Measurements from ENCODE around the gene KCNN3.

KCNN3 gene

GRCh38 chr1:154821083-154821482 is 49.0 kb downstream of the KCNN3 start:
- in situ Hi-C loops (cut with HindIII; ENCODE audit: low sequenced_read_pairs) = loop anchor here (10.0 kb wide), 1 partner anchor 56 kb away; no protein-coding TSS in a partner anchor

GRCh38 chr1:154820646-154821045 is 49.4 kb downstream of the KCNN3 start:
- in situ Hi-C loops (cut with HindIII; ENCODE audit: low sequenced_read_pairs) = loop anchor here (10.0 kb wide), 1 partner anchor 56 kb away; no protein-coding TSS in a partner anchor

DNA sequence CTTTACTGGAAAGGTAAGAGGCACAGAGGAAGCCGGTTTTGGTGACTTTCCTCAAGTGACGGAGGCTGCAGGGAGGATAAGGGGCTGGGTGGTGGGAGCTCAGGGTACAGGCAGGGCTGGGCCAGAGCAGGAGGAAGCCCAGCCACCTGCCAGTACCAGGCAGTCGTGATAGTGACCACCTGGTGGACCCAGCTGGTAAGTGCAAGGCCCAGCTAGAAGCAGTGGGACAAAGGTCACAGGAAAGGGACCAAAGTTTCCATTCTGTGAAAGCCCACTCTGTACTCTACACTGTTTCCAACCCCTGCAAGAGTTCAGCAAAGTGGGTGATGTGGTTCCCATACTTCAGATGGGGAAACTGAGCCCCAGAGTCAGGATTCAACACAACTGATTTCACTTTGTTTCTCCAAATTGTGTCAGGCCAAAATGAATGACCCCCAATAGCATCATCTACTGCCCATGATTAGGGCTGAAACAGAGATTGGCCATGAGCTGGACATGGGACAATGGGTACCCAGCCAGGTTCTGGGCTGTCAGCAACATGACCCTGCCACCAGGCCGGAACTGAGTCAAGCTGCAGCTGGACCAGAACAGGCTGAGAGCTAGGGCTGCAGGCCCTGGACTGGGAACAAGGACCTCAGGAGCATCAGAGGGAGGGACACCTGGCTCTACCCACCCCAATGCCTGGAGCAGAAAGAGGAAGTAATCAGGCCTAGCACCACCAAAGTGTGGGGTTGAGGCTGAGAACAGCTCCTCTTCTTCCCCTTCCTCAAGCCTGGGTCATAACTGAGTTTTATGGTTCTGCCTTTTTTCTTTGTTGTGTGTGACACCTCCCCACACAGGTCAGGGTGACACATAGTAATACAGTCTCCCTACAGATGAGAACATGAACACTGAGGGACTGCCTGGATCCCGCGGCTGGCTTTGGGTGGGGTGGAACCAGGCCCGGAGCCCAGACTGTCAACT is 50.2 kb downstream of the KCNN3 start:
- in situ Hi-C loops (cut with HindIII; ENCODE audit: low sequenced_read_pairs) = loop anchor here (10.0 kb wide), 1 partner anchor 55 kb away; no protein-coding TSS in a partner anchor

DNA sequence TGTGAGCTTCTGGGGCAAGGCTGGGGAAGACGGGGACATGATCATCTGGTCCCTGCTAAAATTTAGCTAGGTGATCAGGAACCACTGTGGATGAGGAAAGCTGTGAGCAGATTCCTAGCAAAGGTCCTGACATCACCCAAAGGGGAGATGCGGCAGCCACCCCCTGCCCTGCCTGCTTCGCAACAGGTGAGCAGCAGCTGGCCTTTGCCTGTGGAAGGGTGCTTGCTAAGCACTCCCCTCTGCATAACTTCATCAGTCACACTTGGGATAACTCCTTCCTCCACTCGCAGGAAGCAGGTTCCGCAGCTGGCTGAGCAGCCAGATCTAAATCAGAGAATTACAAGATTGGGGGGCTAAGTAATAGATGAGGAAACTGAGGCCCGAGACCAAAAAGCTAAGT is 51.2 kb downstream of the KCNN3 start:
- in situ Hi-C loops (cut with HindIII; ENCODE audit: low sequenced_read_pairs) = no loop called here

DNA sequence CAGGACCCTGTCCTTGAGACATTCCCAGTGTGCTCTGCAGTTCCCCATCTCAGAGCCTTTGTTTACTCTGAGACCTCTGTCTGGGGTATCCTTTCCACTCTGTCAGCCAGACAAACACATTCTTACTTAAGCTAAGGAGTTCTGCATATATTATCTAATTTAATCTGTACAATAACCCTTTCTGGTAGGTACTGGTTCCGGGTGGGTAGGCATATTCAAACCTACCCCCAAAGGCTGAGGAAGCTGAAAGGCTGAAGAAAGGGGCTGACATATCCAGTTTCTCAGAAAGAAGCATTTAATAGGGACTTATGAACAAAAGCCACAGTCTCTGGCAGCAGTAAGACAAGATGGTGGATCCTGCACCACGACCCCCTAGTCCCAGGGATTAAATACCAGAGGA is 53.1 kb downstream of the KCNN3 start:
- in situ Hi-C loops (cut with HindIII; ENCODE audit: low sequenced_read_pairs) = no loop called here

DNA sequence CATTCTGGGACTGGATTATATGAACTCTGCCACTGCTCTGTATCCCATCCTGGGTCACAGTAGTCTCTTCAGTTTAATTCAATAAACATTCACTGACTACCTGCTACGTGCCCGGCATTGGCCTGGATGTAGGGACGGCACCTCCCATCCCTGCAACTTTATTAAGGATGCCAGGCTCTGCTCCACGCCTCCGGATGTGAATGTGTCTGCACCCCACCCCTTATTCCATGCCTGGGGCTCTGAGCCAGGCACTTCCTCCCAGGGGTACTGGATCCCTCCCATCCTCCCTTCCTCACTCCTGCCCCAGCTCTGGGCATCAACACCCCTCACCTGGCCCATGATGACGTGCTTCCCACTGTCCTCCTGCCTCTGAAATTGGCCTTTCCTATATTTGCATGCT is 53.7 kb downstream of the KCNN3 start:
- in situ Hi-C loops (cut with HindIII; ENCODE audit: low sequenced_read_pairs) = no loop called here

- in situ Hi-C loops (cut with HindIII; ENCODE audit: low sequenced_read_pairs) = no loop called here
Observed at GRCh38 chr1:154813846-154814505, 56.1 kb downstream of the KCNN3 start.

GRCh38 chr1:154813300-154813816 is 56.7 kb downstream of the KCNN3 start:
- in situ Hi-C loops (cut with HindIII; ENCODE audit: low sequenced_read_pairs) = no loop called here

GRCh38 chr1:154812877-154813276 is 57.2 kb downstream of the KCNN3 start:
- in situ Hi-C loops (cut with HindIII; ENCODE audit: low sequenced_read_pairs) = no loop called here

GRCh38 chr1:154810571-154810970 is 59.5 kb downstream of the KCNN3 start:
- in situ Hi-C loops (cut with HindIII; ENCODE audit: low sequenced_read_pairs) = no loop called here

DNA sequence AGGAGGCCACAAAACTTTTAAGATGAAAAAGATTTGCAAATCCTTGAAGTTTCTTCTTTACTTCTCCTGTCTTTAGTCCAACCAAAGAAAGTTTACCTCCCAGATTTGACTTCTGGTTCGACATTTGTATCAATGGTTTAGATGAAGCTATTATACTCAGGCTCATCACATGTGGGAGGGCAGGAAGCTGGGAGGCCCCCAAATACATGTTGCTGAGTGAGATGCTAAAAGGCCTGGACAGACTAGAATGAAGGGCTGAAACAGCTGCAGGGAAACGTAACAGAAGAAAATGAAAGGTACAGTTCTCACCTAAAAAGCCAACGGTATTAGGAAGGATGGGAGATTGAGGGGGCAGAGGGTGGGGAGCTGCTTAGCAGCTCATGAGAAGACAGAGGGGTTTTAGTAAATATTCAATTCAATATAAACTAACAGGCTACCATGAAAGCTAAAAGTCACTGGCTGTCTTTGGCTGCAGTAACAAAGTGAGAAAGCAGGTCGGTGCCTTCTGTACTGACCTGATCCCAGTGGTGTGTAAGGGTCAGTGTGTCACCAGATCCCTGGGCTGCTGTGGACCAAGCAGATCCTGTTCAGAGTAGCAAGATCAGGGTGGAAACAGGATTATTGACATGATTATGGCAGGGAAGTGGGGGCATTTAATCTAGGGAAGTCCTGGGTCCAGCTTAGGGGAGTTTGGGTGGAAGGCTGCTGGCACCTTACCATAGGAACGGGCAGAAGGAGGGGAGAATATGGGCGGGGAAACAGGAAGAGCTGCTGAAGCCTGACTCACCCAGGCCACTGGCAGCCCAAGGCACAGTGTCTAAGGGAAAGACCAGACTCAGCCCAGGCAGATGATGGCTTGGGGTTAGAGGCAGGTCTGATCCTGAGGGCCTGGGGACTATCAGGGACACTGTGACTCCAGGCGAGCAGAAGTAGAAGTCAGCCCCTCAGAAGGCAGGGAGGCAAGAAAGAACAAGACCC is 60.4 kb downstream of the KCNN3 start:
- in situ Hi-C loops (cut with HindIII; ENCODE audit: low sequenced_read_pairs) = no loop called here

DNA sequence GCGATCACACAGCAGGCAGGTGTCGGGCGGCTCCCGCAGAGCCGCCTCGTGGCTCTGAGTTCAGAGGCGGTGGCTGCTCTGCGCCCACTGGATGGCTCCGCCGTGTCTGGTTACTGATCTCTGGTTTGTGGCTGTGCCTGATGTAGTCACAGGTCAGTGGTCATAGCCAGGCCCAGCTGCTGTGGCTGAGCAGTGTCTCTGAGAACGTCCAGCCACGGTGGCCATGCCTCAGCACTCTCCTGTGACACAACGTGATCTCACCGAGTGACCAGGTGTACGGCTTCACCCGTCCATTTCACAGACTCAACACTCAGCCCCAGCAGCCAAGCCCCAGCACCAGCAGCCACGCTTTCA is 61.2 kb downstream of the KCNN3 start:
- in situ Hi-C loops (cut with HindIII; ENCODE audit: low sequenced_read_pairs) = no loop called here

DNA sequence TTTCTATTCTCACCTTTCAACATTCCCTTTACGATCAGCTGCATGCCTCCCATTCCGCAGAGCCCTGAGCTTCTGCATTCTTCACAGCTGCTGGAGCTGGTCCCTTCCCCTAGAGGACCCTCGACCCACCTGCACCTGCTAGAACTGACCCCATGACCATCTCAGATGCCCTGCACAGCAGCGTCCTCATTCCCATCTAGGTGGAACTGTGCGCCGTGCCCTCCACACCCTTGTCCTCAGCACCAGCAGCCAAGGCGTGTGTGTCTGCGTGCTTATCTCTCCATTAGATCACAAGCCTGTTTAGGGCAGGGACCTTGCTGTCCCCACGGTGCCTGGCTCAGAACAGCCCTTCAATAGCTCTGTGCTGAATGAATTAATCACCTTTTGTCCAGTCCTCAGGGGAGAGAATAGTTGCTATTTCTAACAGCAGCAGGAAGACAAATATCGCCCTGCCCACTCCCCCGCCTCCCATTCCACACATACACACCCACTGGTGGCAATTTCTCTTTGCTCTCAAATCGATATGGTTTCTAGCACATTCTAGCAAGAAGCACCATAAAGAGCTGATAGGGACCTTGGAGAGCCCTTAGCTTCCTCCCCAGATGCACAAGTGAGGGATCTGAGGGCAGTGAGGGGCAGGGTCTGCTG is 61.7 kb downstream of the KCNN3 start:
- in situ Hi-C loops (cut with HindIII; ENCODE audit: low sequenced_read_pairs) = no loop called here

GRCh38 chr1:154807048-154807591 is 63.0 kb downstream of the KCNN3 start:
- in situ Hi-C loops (cut with HindIII; ENCODE audit: low sequenced_read_pairs) = no loop called here

DNA sequence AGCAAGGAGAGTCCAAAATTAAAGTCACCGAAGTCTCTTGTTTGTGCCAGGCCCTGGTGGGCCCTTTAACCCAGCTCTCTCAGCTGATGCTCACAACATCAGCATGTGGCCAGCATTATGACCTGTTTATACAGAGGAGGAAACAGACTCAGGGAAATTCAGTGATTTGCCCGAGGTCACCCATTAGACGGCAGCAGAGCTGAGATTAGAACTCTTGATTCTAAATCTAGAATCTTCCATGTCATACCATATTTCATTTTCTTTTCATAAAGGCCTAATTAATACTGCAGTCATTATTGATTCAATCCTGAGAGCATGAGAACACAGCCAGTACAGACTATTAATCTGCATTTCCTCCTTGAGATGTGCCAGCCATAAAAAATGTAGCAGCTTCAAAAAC is 63.7 kb downstream of the KCNN3 start:
- in situ Hi-C loops (cut with HindIII; ENCODE audit: low sequenced_read_pairs) = no loop called here

- in situ Hi-C loops (cut with HindIII; ENCODE audit: low sequenced_read_pairs) = no loop called here
Observed at GRCh38 chr1:154802982-154803920, 66.8 kb downstream of the KCNN3 start.

DNA sequence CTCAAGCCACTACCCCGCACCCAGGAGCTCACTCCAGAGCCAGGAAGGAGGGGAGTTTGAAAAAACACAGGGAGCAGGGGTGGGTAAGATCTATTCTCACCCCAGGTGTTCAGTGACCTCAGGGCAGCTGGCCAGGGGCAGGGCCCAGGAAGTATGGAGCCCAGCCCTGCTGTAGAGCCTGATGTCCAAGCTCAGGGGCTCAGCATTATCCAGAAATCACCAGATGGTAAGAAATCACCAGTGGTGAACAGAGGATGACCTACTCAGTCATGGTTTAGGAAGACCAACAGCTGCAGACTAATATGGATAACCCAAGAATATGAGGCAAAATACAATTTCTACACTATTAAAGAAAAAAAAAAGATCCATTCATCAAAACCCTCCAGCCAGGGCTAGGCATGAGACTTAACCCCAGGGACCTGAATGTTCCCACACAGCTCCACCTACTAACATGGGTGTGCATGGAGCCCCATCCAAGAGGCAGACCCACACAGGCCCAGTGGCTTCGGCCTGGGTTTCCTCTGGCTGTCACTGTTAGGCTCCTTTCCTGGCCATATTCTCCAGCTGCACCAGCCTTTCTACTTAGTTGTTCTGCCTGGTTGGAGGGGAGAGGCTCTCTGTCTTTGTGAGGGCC is 67.6 kb downstream of the KCNN3 start:
- in situ Hi-C loops (cut with HindIII; ENCODE audit: low sequenced_read_pairs) = no loop called here
